Osteocyte (in vitro differentiated cells): ENCODE measurements around the gene ST3GAL3. TPM values are rescaled to one million over a fixed set of nuclear protein-coding genes. Genes with fewer than 3 reads are reported as not detected.
"Not testable (repeated sequence)": the region's sequence is repeated elsewhere in the genome, so short reads cannot be mapped to it uniquely, and the experiment has no call there.

Experiments
- DNase-seq: peaks from one replicate; pipeline ENCODE4 v3.0.0; 2021; ENCODE audit warnings: mixed read lengths; ENCODE audit not compliant: unreplicated experiment; ENCODE audit errors: extremely low spot score
- H3K27ac Mint-ChIP-seq: one replicate; pipeline ENCODE4 v1.8.0; 2021; ENCODE audit warnings: mild to moderate bottlenecking, mixed read lengths; ENCODE audit not compliant: unreplicated experiment
- H3K27me3 Mint-ChIP-seq: one replicate; pipeline ENCODE4 v1.8.0; 2021; ENCODE audit warnings: mixed read lengths; ENCODE audit not compliant: unreplicated experiment
- H3K36me3 Mint-ChIP-seq: one replicate; pipeline ENCODE4 v1.8.0; 2021; ENCODE audit warnings: mixed read lengths; ENCODE audit not compliant: unreplicated experiment
- H3K4me1 Mint-ChIP-seq: one replicate; pipeline ENCODE4 v1.8.0; 2021; ENCODE audit warnings: mixed read lengths; ENCODE audit not compliant: unreplicated experiment
- H3K4me3 Mint-ChIP-seq: one replicate; pipeline ENCODE4 v1.8.0; 2021; ENCODE audit warnings: mild to moderate bottlenecking, moderate library complexity, mixed read lengths; ENCODE audit not compliant: unreplicated experiment
- H3K9me3 Mint-ChIP-seq: one replicate; pipeline ENCODE4 v1.8.0; 2021; ENCODE audit warnings: mixed read lengths; ENCODE audit not compliant: unreplicated experiment
- CTCF ChIP-seq: fragments of 200-600 bp; sonication (generic); IDR thresholded peaks from 2 replicates; pipeline ENCODE4 v1.5.0; 2021; ENCODE audit warnings: antibody characterized with exemption, mild to moderate bottlenecking, moderate library complexity
- total RNA-seq: library from RNA; stranded (reverse); gene quantifications from 2 replicates; pipeline ENCODE4 v1.2.1, GENCODE V29; 2021

Gene ST3GAL3
- total RNA-seq, 1 donor from 2014 or later, result 26.4 TPM

GRCh38 chr1:43716559-43717281, 9.4 kb downstream of the ST3GAL3 start:
- Mint-ChIP-seq H3K27me3 (no peaks in the 10 kb centered on the region), H3K9me3 (no peaks in the 10 kb centered on the region), H3K36me3 (no peaks in the 10 kb centered on the region), H3K27ac (peak overlapping the region; percentile 54), H3K4me1 (peaks cover 38% of the 10 kb centered on the region), H3K4me3 (no peak overlapping the region)
- TF ChIP-seq CTCF, result no peak
- no peak for DNase-seq

GRCh38 chr1:43719063-43719462, 11.7 kb downstream of the ST3GAL3 start:
- no peak overlapping the region for H3K4me3 Mint-ChIP-seq
- no peaks in the 10 kb centered on the region for H3K9me3 Mint-ChIP-seq
- no peak for TF ChIP-seq CTCF
- DNase-seq, result no peak
- H3K27me3 Mint-ChIP-seq, result no peaks in the 10 kb centered on the region
- H3K27ac Mint-ChIP-seq, result no peak overlapping the region
- peaks cover 35% of the 10 kb centered on the region for H3K4me1 Mint-ChIP-seq
- peaks cover 2% of the 10 kb centered on the region for H3K36me3 Mint-ChIP-seq

- peaks cover 35% of the 10 kb centered on the region for H3K4me1 Mint-ChIP-seq
- H3K36me3 Mint-ChIP-seq, H3K27me3 Mint-ChIP-seq, H3K4me3 Mint-ChIP-seq, DNase-seq, H3K9me3 Mint-ChIP-seq, H3K27ac Mint-ChIP-seq: not testable (repeated sequence)
Observed at GRCh38 chr1:43719670-43720419, 12.5 kb downstream of the ST3GAL3 start.

- peaks cover 2% of the 10 kb centered on the region for H3K36me3 Mint-ChIP-seq
- H3K4me1 Mint-ChIP-seq, result peaks cover 20% of the 10 kb centered on the region
- no peak overlapping the region for H3K4me3 Mint-ChIP-seq
- no peak overlapping the region for H3K27ac Mint-ChIP-seq
- H3K9me3 Mint-ChIP-seq, result no peaks in the 10 kb centered on the region
- no peak for DNase-seq
- no peaks in the 10 kb centered on the region for H3K27me3 Mint-ChIP-seq
- no peak for TF ChIP-seq CTCF
Observed at GRCh38 chr1:43722810-43723209, 15.5 kb downstream of the ST3GAL3 start.

GRCh38 chr1:43729816-43730463, 22.6 kb downstream of the ST3GAL3 start:
- Mint-ChIP-seq H3K9me3 (no peaks in the 10 kb centered on the region), H3K4me3 (no peak overlapping the region), H3K27ac (no peak overlapping the region), H3K36me3 (peaks cover 3% of the 10 kb centered on the region), H3K4me1 (no peaks in the 10 kb centered on the region), H3K27me3 (no peaks in the 10 kb centered on the region)
- no peak for TF ChIP-seq CTCF
- no peak for DNase-seq
